RWPE2 (cell line): ENCODE measurements around the gene SMTNL1.
A peak's percentile ranks its signal among the peaks of the same experiment; 100 is the strongest.

Experiments
- ATAC-seq: fragments of 200-7000 bp; cut with Tn5 transposase; 3 replicates; pipeline ENCODE4 v1.9.1; 2021; ENCODE audit warnings: low read depth
- DNase-seq: peaks from one replicate; pipeline ENCODE4 v3.0.0-alpha.2; 2020; ENCODE audit warnings: low spot score
- H3K27ac ChIP-seq: fragments of 450-650 bp; 2 replicates; pipeline ENCODE4 v1.5.1; 2017; ENCODE audit warnings: mild to moderate bottlenecking; ENCODE audit not compliant: poor library complexity, severe bottlenecking
- H3K27me3 ChIP-seq: fragments of 250-450 bp; sonication (Bioruptor Pico); 2 replicates; pipeline ENCODE4 v1.5.1; 2021; ENCODE audit warnings: mild to moderate bottlenecking, moderate library complexity; ENCODE audit not compliant: insufficient read depth, poor library complexity, severe bottlenecking
- H3K36me3 ChIP-seq: fragments of 250-450 bp; sonication (Bioruptor Pico); 2 replicates; pipeline ENCODE4 v1.5.1; 2020; ENCODE audit warnings: low read depth, mild to moderate bottlenecking, moderate library complexity
- H3K4me1 ChIP-seq: fragments of 250-450 bp; sonication (Bioruptor Pico); 2 replicates; pipeline ENCODE4 v1.5.1; 2021; ENCODE audit warnings: mild to moderate bottlenecking, moderate library complexity; ENCODE audit not compliant: insufficient read depth, poor library complexity, severe bottlenecking
- H3K4me3 ChIP-seq: fragments of 250-450 bp; sonication (Bioruptor Pico); 2 replicates; pipeline ENCODE4 v1.5.1; 2021; ENCODE audit warnings: mild to moderate bottlenecking, moderate library complexity; ENCODE audit not compliant: severe bottlenecking
- H3K9me3 ChIP-seq: fragments of 250-450 bp; sonication (Bioruptor Pico); 2 replicates; pipeline ENCODE4 v1.5.1; 2021; ENCODE audit warnings: mild to moderate bottlenecking, moderate library complexity; ENCODE audit not compliant: severe bottlenecking
- CTCF ChIP-seq: fragments of 450-650 bp; IDR thresholded peaks from one replicate; pipeline ENCODE4 v1.5.1; 2017; ENCODE audit warnings: mild to moderate bottlenecking, moderate library complexity; ENCODE audit not compliant: poor library complexity, severe bottlenecking

Gene SMTNL1

DNA sequence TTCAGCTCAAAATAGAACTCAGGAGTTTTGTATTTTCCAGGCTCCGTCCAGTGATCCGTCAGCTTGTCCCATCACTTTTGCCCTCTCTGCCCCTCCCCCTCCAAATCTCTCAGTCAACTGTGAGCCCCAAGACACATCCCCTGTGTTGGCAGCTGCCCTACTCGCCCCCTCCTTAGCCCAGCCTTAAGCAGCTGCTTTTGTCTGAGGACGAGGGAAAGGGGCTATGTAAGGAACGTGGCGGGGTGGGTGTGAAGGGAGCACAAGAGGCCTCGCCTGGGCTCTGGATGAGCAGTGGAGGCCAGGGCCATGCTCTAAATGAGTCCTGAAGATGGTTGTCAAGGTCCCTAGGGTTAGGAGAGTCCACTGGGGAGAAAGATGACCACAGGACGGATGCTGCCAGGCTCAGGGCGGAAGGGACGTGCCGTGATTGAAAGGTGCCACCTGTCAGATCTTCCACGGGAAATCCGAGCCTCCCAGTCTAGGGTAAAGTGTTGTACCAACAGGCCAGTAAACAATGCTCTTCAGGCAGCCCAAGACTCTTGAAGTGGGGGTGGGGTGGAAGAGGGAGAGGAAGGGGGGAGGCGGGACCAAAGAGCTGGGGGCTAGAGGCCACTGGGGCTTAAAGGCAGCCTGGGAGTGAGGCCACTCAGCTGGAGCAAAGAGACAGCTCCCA, at the start of gene SMTNL1:
TSS of gene SMTNL1 (plus strand) at position 649 of the 673 bp plus-strand sequence. CDS start 5,048 bp downstream, outside the sequence.
- no peak within 1 kb of the TSS for H3K4me3 ChIP-seq
- no peak for TF ChIP-seq CTCF
- no peaks in the 10 kb centered on the region for H3K27me3 ChIP-seq
- no peak within 1 kb of the TSS for H3K27ac ChIP-seq
- no peaks in the 10 kb centered on the region for H3K36me3 ChIP-seq
- no peaks in the 10 kb centered on the region for H3K9me3 ChIP-seq
- H3K4me1 ChIP-seq: no peaks in the 10 kb centered on the region
- DNase-seq (no peak), ATAC-seq (no peak)

DNA sequence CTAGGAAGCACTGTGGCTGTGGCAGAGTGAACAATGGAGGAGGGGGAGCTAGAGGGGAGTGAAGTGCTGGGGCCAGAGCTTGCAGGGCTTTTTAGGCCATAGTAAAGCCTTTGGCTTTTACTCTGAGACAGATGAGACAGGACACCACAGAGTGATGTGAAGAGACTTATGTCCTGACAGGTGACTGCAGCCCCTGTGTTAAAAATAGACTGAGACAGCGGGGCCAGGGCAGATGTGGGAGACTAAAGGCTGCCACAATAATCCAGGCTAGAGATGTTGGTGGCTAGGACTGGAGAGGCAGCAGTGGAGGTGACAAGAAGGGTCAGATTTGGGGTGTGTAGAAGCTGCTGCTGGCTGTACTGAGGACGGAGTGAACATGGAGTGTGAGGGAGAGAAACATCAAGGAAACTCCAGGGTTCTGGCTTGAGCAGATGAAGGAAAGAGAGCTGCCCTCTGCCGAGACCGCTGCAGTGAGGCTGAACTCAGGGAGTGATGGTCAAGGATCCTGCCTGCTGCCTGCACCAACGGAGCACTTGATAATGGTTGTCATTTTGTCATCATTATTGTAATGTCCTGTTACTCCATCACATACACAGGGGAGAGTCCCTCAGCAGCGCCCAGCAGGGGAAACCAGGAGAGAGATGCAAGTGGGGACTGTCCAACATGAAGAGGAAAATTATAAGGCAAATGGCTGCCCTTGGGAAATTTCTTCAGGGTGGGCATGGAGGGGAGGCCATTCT, 49.3 kb upstream of the SMTNL1 start:
- H3K9me3 ChIP-seq: no peaks in the 10 kb centered on the region
- H3K4me1 ChIP-seq: no peaks in the 10 kb centered on the region
- DNase-seq (no peak), ATAC-seq (no peak)
- TF ChIP-seq CTCF: no peak
- no peak overlapping the region for H3K4me3 ChIP-seq
- H3K36me3 ChIP-seq: no peaks in the 10 kb centered on the region
- H3K27me3 ChIP-seq: peaks cover 8% of the 10 kb centered on the region
- no peak overlapping the region for H3K27ac ChIP-seq

GRCh38 chr11:57490456-57491248, 46.7 kb upstream of the SMTNL1 start:
- no peak overlapping the region for H3K27ac ChIP-seq
- ATAC-seq (peak; percentile 52; the same call in 1 of the 3 replicates), DNase-seq (no peak)
- H3K9me3 ChIP-seq: no peaks in the 10 kb centered on the region
- no peaks in the 10 kb centered on the region for H3K27me3 ChIP-seq
- no peaks in the 10 kb centered on the region for H3K36me3 ChIP-seq
- H3K4me3 ChIP-seq: no peak overlapping the region
- TF ChIP-seq CTCF: no peak
- no peaks in the 10 kb centered on the region for H3K4me1 ChIP-seq

- ATAC-seq: no peak
- Histone ChIP-seq H3K9me3 (no peaks in the 10 kb centered on the region), H3K4me1 (no peaks in the 10 kb centered on the region), H3K27me3 (no peaks in the 10 kb centered on the region), H3K36me3 (no peaks in the 10 kb centered on the region), H3K4me3 (no peak overlapping the region), H3K27ac (no peak overlapping the region)
- DNase-seq: no peak
- TF ChIP-seq CTCF: peak; percentile 28
Measured at GRCh38 chr11:57491371-57492061, 45.9 kb upstream of the SMTNL1 start.
